Stimulated activated CD8-positive, alpha-beta memory T cell treated with anti-CD3 and anti-CD28 coated beads, Interleukin-12 subunit alpha, Interleukin-12 subunit beta, amount 100 ng/mL, for 1 hour (primary cell): ENCODE measurements around the gene CEBPB.

ENCODE experiments used
- DNase-seq: peaks from one replicate; pipeline ENCODE4 v3.0.0-alpha.2; 2020; ENCODE audit warnings: low read depth

Gene CEBPB

DNA sequence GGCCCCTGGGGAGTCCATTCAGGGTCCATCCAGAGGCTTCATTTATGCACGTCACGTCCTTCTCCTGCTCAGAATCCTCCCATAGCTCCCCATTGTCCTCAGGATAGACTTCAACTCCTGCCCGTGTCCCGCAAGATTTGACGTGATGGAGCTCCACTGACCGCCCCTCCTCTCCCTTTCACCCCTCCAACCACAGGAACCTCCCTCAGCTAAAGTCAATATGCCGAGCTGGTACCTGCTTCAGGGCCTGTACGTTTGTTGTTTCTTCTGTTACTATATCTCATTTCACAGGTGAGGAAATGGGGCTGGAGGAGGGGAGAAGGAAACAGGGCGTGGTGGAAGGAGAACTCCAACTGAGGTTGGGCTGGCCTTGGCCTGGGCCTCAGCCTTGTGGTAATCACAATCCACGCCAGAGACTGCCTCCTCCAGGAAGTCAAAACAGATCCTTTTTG, 38.6 kb downstream of the CEBPB start:
- DNase-seq: no peak

DNA sequence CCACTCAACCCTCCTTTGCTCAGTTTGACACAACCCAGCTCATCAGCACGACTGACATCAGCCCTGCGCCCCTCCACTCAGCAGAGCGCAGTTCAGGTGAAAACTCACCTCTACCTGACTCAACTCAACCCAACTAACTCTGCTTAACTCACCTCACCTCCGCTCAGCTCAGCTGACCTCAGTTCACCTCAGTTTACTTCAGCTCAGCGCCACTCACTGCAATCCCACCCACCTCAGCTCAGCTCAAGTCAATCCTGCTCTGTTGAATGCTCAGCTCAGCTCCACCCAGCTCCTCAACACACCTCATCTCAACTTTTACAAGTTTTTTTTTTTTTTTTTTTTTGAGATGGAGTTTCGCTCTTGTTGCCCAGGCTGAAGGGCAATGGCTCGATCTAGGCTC, 39.6 kb downstream of the CEBPB start:
- no peak for DNase-seq

- no peak for DNase-seq
Observed at GRCh38 chr20:50230871-50231560, 40.4 kb downstream of the CEBPB start.

- DNase-seq: no peak
Observed at GRCh38 chr20:50231854-50232253, 41.2 kb downstream of the CEBPB start.

DNA sequence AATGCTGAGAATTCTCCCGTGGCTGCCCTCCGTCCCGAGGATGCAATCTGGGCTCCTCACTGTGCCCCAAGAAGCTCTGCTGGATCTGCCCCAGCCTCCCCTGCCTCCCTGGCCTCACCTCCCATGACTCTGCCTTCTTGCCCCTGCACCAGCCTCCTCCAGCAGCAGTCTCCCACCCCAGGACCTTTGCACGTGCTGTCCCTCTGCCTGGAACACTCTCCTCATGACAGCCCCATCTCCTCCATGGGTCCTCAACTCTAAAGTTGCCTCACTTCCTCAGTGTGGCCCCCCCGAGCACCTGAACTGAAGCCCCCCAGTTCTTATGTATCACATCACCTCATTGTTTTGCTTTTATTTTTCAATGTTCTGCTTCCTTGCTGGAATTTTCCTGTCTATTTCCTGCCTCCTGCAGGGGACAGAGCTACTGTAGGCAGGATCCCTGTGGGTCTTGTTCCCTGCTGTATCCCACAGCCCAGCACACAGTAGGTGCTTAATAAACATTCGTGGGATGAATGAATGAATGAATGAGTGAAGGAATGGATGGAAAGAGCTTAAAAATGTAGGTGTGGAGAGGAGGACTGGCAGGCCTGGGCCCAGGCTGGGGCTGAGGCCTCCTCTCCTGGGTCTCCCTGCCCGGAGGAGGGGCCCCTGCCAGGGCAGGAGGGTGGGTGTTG, 42.2 kb downstream of the CEBPB start:
- no peak for DNase-seq

DNA sequence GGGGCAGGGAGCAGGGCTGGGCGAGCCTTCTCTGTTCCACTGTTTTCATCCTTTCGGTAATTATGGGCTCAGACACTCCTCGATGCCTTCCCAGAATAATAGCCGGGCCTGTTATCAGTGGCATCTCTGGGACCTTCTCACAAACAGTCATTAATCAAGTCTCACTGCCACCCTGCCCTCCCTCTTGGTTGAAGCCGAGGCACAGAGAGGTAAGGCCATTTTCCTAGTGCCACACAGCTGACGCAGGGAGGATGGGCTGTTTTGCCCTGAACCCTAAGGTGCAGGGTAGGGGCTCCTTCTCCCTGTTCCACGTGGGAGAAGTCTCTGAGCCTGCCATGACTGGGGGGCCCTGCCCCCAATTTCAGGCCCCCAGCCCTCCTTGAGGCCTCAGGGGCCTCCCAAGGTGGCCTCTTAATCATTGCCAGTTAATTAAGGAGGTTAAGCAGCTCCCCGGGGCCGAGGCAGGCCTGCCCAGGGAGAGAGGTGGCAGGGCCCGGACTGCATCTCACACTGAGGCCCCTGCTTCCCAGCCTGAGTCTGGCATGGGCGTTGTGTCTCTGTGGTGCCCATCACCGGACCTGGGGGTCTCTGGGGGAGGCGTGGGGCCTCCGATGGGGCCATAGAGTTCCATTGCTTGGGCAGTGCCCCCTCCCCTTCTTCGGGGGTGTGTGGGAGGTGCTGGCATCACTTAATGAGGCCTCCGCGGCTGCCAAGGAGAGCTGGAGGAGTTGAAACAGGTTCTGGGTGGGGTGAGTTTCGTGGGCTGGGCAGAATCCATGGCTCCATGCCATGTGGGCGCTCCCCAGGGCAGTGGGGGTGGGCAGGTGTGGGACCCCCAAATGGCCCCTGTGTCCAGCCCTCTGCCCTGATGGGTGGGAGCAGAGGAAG, 42.9 kb downstream of the CEBPB start:
- no peak for DNase-seq

DNA sequence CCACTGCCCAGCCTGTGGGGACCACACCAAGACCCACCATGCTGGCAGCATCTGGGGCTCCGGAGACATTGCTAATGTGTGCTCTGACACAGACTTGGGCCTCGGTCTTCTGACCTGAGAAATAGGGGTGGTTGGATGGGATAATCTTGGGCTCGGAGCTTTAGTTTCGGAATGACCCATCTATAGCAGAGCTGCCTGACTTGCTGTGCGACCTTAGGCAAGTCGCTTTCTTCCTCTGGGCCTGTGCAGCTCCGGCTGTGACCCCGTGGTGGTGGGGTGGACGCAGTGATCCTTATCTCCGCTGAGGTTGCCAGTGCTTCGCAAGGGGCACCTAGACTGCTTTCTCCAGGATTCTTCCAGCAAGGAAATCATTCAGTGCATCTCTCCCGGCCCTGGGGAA, 43.7 kb downstream of the CEBPB start:
- DNase-seq: no peak

GRCh38 chr20:50237349-50237748, 46.7 kb downstream of the CEBPB start:
- no peak for DNase-seq

- DNase-seq: no peak
Observed at GRCh38 chr20:50238081-50238800, 47.6 kb downstream of the CEBPB start.

- DNase-seq: no peak
Observed at GRCh38 chr20:50240092-50240491, 49.5 kb downstream of the CEBPB start.

DNA sequence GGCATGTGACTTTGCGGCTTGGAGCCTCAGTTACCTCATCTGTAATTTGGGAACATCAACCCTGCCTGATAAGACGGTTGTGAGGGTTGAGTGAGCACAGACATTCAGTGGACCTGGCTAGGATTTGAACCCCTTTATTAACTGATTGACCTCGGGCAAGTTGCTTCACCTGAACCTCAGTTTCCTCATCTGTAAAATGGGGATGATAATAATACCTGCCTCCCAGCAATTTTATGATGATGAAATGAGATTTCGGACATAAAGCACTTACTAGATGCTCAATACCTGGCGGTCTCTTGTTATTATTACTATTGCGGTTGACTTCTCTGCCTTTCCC, 51.5 kb downstream of the CEBPB start:
- DNase-seq: no peak
